ENCODE measurements around the gene SDHAF1.
"Not testable (repeated sequence)": the region's sequence is repeated elsewhere in the genome, so short reads cannot be mapped to it uniquely, and the experiment has no call there.

Gene SDHAF1

GRCh38 chr19:36019061-36019670, 24.2 kb downstream of the SDHAF1 start:
- no peak for DNase-seq (ENCODE audit: low spot score in 2 of 2)
- H3K36me3 ChIP-seq (replicated peaks) = peaks cover 20% of the 10 kb centered on the region; the same call in 1 of the 2 replicates
- no peaks in the 10 kb centered on the region for H3K27me3 ChIP-seq (ENCODE audit: low read depth)
- H3K4me1 ChIP-seq = peaks cover 6% of the 10 kb centered on the region
- no peak overlapping the region for H3K4me3 ChIP-seq
- no peaks in the 10 kb centered on the region for H3K9me3 ChIP-seq
- in situ Hi-C loops (cut with MboI; ENCODE audit: low sequenced_read_pairs) = no loop called here

GRCh38 chr19:36023432-36023831, 28.4 kb downstream of the SDHAF1 start:
- H3K9me3 ChIP-seq = no peaks in the 10 kb centered on the region
- no peaks in the 10 kb centered on the region for H3K4me1 ChIP-seq
- in situ Hi-C loops (cut with MboI; ENCODE audit: low sequenced_read_pairs) = no loop called here
- DNase-seq (ENCODE audit: low spot score in 2 of 2) = no peak
- H3K27me3 ChIP-seq (ENCODE audit: low read depth) = no peaks in the 10 kb centered on the region
- H3K4me3 ChIP-seq = no peak overlapping the region
- H3K36me3 ChIP-seq (replicated peaks) = peaks cover 20% of the 10 kb centered on the region; the same call in 1 of the 2 replicates

GRCh38 chr19:36025541-36025940, 30.6 kb downstream of the SDHAF1 start:
- H3K36me3 ChIP-seq (replicated peaks) = peaks cover 17% of the 10 kb centered on the region
- DNase-seq (ENCODE audit: low spot score in 2 of 2) = no peak
- in situ Hi-C loops (cut with MboI; ENCODE audit: low sequenced_read_pairs) = no loop called here
- H3K27me3 ChIP-seq (ENCODE audit: low read depth) = no peaks in the 10 kb centered on the region
- H3K9me3 ChIP-seq = no peaks in the 10 kb centered on the region
- no peaks in the 10 kb centered on the region for H3K4me1 ChIP-seq
- H3K4me3 ChIP-seq = no peak overlapping the region

GRCh38 chr19:36026091-36026876, 31.3 kb downstream of the SDHAF1 start:
- H3K4me3 ChIP-seq = no peak overlapping the region
- no peak for DNase-seq (ENCODE audit: low spot score in 2 of 2)
- peaks cover 10% of the 10 kb centered on the region for H3K36me3 ChIP-seq (replicated peaks)

GRCh38 chr19:36027696-36028095, 32.7 kb downstream of the SDHAF1 start:
- in situ Hi-C loops (cut with MboI; ENCODE audit: low sequenced_read_pairs) = no loop called here
- Histone ChIP-seq H3K9me3 (no peaks in the 10 kb centered on the region), H3K4me3 (no peak overlapping the region), H3K36me3 (replicated peaks) (peaks cover 7% of the 10 kb centered on the region), H3K4me1 (no peaks in the 10 kb centered on the region), H3K27me3 (ENCODE audit: low read depth) (no peaks in the 10 kb centered on the region)
- DNase-seq (ENCODE audit: low spot score in 2 of 2) = no peak

More at GRCh38 chr19:36026091-36026876, 31.3 kb downstream of the SDHAF1 start:
- Histone ChIP-seq H3K4me1 (no peaks in the 10 kb centered on the region), H3K9me3 (no peaks in the 10 kb centered on the region), H3K27me3 (ENCODE audit: low read depth) (no peaks in the 10 kb centered on the region)
- in situ Hi-C loops (cut with MboI; ENCODE audit: low sequenced_read_pairs) = no loop called here

GRCh38 chr19:36028313-36029041, 33.5 kb downstream of the SDHAF1 start:
- Histone ChIP-seq H3K9me3 (no peaks in the 10 kb centered on the region), H3K27me3 (ENCODE audit: low read depth) (no peaks in the 10 kb centered on the region), H3K36me3 (replicated peaks) (peaks cover 3% of the 10 kb centered on the region), H3K4me1 (no peaks in the 10 kb centered on the region), H3K4me3 (no peak overlapping the region)
- no peak for DNase-seq (ENCODE audit: low spot score in 2 of 2)
- in situ Hi-C loops (cut with MboI; ENCODE audit: low sequenced_read_pairs) = no loop called here

- Histone ChIP-seq H3K4me1 (no peaks in the 10 kb centered on the region), H3K27me3 (ENCODE audit: low read depth) (no peaks in the 10 kb centered on the region), H3K9me3 (no peaks in the 10 kb centered on the region), H3K36me3 (replicated peaks) (no peaks in the 10 kb centered on the region; the same call in none of the 2 replicates), H3K4me3 (no peak overlapping the region)
- in situ Hi-C loops (cut with MboI; ENCODE audit: low sequenced_read_pairs) = no loop called here
- DNase-seq (ENCODE audit: low spot score in 2 of 2) = no peak
These were observed 35.5 kb downstream of the SDHAF1 start for GRCh38 chr19:36030264-36031148.

- H3K9me3 ChIP-seq = no peaks in the 10 kb centered on the region
- no peaks in the 10 kb centered on the region for H3K27me3 ChIP-seq (ENCODE audit: low read depth)
- no peak overlapping the region for H3K4me3 ChIP-seq
- no peaks in the 10 kb centered on the region; the same call in 1 of the 2 replicates for H3K36me3 ChIP-seq (replicated peaks)
- no peak for DNase-seq (ENCODE audit: low spot score in 2 of 2)
- no peaks in the 10 kb centered on the region for H3K4me1 ChIP-seq
- in situ Hi-C loops (cut with MboI; ENCODE audit: low sequenced_read_pairs) = no loop called here
These were observed 36.3 kb downstream of the SDHAF1 start for GRCh38 chr19:36031308-36031707.

- in situ Hi-C loops (cut with MboI; ENCODE audit: low sequenced_read_pairs) = no loop called here
- Histone ChIP-seq H3K36me3 (replicated peaks) (no peaks in the 10 kb centered on the region; the same call in 1 of the 2 replicates), H3K9me3 (no peaks in the 10 kb centered on the region), H3K4me1 (no peaks in the 10 kb centered on the region), H3K4me3 (no peak within 1 kb of the TSS), H3K27me3 (ENCODE audit: low read depth) (no peaks in the 10 kb centered on the region)
- DNase-seq (ENCODE audit: low spot score in 2 of 2) = no peak
These were observed 37.5 kb downstream of the SDHAF1 start, which contains the start of gene CLIP3 for GRCh38 chr19:36032251-36033104. Gene CLIP3, minus strand, starts transcription at chr19:36032873. Its CDS starts 516 bp downstream, at chr19:36032357.

GRCh38 chr19:36040495-36040894, 45.5 kb downstream of the SDHAF1 start:
- H3K27me3 ChIP-seq (ENCODE audit: low read depth) = no peaks in the 10 kb centered on the region
- no peak for DNase-seq (ENCODE audit: low spot score in 2 of 2)
- no peak overlapping the region for H3K4me3 ChIP-seq
- no peaks in the 10 kb centered on the region for H3K9me3 ChIP-seq
- peaks cover 9% of the 10 kb centered on the region for H3K4me1 ChIP-seq
- in situ Hi-C loops (cut with MboI; ENCODE audit: low sequenced_read_pairs) = no loop called here
- no peaks in the 10 kb centered on the region; the same call in 1 of the 2 replicates for H3K36me3 ChIP-seq (replicated peaks)

GRCh38 chr19:36041092-36041491, 46.1 kb downstream of the SDHAF1 start:
- H3K4me3 ChIP-seq; DNase-seq (ENCODE audit: low spot score in 2 of 2); in situ Hi-C loops (cut with MboI; ENCODE audit: low sequenced_read_pairs); H3K27me3 ChIP-seq (ENCODE audit: low read depth); H3K36me3 ChIP-seq (replicated peaks); H3K9me3 ChIP-seq; H3K4me1 ChIP-seq: not testable (repeated sequence)

GRCh38 chr19:36041831-36042230, 46.8 kb downstream of the SDHAF1 start:
- H3K4me1 ChIP-seq = peaks cover 9% of the 10 kb centered on the region
- DNase-seq (ENCODE audit: low spot score in 2 of 2) = peak in 1 of 2 experiments; percentile 36
- H3K4me3 ChIP-seq = no peak overlapping the region
- no peaks in the 10 kb centered on the region for H3K27me3 ChIP-seq (ENCODE audit: low read depth)
- no peaks in the 10 kb centered on the region; the same call in 1 of the 2 replicates for H3K36me3 ChIP-seq (replicated peaks)
- H3K9me3 ChIP-seq = no peaks in the 10 kb centered on the region
- in situ Hi-C loops (cut with MboI; ENCODE audit: low sequenced_read_pairs) = no loop called here

Measured in HAP-1 (cell line).